Stimulated activated CD4-positive, alpha-beta T cell treated with anti-CD3 and anti-CD28 coated beads, Interleukin-15, amount 100 ng/mL, for 24 hours (primary cell): ENCODE results near the gene BRSK1.
A peak's percentile ranks its signal among the peaks of the same experiment; 100 is the strongest.

Source experiments
- DNase-seq: peaks from one replicate; pipeline ENCODE4 v3.0.0-alpha.2; 2020

Gene BRSK1

DNA sequence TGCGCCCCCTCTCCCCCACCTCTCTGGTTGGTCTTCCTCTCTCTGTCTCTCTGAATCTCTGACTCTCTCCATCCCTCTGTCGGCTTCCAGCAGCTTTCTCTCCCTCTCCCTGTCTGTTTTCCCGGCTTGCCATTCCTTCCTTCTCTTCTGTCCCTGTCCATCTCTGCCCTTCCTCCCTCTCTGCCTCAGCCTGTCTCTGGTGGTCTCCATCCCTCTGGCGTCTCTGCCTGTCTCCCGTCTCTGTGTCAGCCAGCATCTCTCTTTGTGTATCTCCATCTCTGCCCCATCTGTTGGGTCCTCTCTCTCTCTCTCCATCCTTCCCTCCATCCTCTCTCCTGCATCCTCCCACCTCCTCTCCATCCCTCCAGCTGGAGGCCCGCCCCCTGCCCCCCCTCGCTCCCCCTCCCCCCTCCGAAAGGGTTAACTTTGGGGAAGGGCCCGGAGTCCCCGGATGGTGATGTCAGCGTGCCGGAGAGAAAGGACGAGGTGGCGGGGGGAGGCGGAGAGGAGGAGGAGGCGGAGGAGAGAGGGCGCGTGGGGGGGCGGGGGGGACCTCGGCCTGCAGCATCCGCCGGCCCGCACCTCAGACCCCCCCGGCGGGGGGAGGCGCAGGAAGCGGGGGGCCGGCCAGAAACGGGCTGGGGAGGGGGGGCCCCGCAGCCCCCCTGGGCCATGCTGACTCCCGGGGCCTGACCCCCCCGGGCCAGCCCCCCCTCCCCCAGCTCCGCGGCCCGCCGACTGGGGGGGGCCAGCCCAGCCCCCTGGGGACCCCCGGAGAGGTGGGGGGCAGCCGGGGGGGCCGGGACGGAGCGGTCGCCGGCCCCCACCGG lies at the start of gene BRSK1:
TSS of gene BRSK1 (plus strand) at position 450 of the 830 bp plus-strand sequence. CDS start 446 bp downstream, outside the sequence.
- peak; percentile 58 for DNase-seq

- DNase-seq, result no peak
Observed at GRCh38 chr19:55238030-55238429, 45.8 kb upstream of the BRSK1 start.

DNA sequence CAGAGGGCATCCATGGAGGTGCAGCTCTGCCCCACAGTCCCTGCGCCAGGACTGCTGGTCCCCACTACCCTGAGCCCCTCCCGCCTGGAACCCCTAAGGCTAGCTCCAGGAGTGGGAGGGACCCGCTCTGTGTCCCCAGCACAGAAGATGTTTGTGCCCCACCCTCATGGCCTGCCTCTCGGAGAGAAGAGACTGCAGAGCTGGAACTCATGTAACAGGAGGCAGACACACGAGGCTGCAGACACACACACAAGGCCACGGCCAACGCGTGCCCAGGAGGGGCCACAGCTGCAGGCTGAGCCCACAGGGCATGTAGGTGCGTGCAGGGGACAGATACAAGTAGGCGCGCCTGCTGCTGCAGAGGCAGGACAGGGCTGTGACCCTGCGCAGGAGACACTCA lies 44.8 kb upstream of the BRSK1 start:
- DNase-seq, result no peak

GRCh38 chr19:55240713-55241020 lies 43.1 kb upstream of the BRSK1 start:
- no peak for DNase-seq

DNA sequence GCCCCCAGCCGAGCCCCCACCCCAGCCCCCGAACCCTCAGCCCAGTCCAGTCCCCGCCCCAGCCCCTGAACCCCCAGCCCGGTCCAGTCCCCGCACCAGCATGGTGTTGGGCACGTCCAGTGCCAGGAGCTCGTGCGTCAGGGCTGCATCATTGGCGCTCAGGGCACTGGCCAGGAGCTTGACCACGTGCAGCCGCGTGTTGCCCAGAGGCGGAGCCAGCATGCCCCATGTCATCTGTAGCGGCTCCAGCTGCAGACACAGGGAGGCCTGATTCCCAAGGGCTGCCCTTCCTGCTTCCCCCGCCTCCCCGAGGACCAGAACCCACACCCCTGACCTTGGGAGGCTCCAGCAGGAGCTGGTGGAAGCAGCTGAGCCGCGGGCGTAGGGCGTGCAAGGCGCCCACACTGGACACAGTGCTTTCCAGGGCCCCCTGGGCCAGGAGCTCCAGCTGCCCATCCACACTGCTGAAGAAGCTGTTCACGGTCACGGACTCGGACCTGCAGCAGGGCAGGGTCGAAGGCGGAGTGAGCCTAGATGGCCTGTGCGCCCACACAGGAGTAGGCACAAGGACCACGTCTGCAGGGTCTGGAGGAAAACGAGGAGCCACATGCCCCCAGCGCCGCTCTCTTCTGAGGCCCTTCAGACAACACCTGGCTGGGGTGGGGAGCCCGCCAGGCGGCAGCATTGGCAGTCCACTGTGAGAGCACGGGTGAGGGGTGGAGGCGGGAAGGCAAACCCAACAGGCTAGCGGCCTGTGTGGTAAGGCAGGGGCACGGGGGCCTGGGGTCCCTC lies 42.5 kb upstream of the BRSK1 start:
- DNase-seq, result no peak

- no peak for DNase-seq
Observed at GRCh38 chr19:55241935-55242464, 41.8 kb upstream of the BRSK1 start.

DNA sequence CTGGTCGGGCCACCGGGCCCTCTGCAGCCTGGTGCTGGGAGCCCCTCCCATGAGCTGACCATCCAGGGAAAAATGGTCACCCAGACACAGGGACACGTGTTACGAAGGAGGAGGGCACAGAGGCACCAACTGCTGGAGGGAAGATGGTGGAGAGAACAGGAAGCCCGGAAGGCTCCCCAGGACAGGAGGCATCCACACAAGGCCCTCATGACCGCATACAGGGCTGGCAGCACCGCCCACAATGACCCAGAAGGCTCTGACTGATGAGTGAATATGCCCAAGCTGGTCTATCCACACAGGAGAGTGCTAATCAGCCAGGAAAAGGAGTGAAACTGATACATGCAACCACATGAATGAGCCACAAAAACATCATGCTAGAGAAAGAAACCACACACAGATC lies 41.3 kb upstream of the BRSK1 start:
- no peak for DNase-seq

DNA sequence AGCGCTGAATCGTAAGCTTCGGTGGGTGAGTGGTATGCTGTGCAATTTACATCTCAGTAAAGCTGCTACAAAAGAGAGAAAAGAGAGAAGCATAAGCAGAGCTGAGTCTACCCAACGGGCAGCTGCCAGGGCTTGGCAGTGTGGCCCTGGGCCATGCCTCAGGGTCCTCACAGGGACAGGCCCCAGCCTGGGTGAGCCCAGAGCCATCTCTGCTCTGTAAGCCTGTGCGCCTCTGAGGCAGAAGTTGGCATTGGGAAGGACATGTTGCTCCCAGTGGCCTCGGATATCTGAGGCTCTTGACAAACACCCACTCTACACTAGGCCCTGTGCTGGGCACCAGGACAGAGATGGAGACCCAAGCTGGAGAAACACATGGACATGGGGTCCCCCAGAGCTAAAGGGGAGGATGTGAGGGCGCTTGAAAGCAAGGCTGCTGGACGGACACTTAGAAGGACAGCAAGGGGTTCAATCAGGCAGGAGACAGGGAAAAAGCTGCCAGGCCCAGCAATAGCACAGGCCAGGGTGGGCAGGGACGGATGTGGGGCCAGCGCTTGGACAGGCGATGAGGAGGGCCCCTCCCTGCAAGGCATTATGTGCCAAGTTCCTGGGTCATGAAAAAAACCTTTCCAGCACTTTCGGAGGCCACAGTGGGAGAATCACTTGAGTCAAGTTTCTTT lies 39.7 kb upstream of the BRSK1 start:
- no peak for DNase-seq

GRCh38 chr19:55245236-55245904 lies 38.4 kb upstream of the BRSK1 start:
- no peak for DNase-seq

DNA sequence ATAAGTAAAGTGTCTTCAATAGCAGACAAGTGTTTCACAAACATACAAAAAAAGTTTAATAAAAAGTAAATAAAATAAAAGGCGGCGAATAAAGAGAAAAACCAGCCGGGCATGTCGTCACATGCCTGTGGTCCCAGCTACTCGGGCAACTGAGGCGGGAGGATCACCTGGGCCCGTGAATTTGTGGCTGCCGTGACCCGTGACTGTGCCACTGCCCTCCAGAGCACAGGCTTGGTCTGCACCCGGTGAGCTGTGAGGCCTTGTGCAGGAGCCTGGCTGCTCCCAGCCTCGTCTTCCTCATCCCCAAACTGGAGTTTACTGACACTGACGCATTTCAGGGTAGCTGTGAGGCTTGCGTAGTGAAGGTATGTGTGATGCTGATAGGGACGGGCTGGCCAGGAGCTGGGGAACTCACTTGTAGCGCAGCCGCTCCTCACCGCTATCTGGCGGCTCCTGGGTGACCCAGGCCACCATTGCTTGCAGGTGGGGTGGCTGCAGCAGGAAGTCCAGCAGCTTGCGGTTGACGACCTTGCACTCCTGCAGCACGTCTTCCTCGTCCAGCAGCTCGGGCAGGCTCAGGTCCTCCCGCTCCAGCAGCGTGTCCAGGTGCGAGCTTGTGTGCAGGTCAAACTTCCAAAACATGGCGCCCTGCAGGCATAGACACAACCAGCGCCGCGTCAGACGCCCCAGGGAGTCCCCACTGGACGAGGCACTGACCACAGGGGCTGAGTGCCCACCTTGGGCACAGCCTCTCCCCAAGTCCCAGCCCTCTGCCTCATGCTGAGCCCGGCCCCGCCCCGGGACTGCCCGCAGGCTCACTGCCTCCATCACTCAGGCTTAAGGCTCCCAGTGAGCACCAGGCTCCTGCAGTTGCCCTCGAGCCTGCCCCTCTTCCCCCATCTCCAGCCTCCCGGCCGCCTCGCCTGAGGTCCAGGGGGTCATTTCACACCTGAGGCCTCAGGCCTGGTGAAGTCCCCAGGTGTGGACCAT lies 37.0 kb upstream of the BRSK1 start:
- no peak for DNase-seq

DNA sequence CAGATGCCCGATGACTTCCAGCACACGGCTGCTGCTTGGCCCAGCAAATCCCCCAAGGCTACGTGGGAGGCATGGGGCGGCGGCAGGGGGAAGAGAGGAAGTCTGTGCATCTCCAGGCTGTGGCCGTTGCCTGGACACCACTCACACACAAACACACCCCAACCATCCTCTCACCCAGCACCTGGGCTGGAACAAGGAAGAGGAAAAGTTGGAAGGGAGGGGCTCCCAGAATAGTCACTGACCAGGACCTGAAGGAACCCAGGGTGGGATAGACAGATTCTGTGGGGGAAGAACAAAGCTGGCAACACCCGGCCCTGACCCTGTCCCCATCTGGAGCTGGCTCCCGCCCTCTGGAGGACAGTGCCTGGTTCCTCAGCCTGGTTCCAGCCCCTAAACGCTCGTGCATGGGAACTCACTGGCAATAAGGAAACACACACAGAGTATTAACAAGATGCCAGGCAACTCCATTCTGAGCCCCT lies 36.1 kb upstream of the BRSK1 start:
- no peak for DNase-seq

GRCh38 chr19:55248166-55248675 lies 35.6 kb upstream of the BRSK1 start:
- no peak for DNase-seq

GRCh38 chr19:55248704-55249103 lies 35.1 kb upstream of the BRSK1 start:
- no peak for DNase-seq

DNA sequence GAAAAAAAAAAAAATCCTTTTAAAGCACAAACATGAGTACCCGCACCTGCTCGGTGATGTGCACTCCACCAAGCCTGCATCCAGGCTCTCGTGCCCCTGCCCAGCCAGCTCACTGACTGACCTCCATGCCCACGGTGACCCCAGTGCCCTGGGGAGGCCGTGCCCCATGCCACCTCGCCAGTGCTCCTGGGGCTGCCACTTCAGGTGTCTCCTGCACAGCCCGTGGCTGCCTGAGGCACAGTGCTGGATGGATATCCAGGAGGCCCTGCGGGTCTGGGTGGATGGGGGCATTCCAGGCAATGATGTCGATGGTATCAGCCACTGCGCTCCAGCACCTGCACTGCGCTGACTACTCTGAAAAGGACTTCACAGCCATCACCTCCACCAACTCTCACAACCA lies 34.0 kb upstream of the BRSK1 start:
- no peak for DNase-seq

GRCh38 chr19:55250262-55251036 lies 33.3 kb upstream of the BRSK1 start:
- no peak for DNase-seq

DNA sequence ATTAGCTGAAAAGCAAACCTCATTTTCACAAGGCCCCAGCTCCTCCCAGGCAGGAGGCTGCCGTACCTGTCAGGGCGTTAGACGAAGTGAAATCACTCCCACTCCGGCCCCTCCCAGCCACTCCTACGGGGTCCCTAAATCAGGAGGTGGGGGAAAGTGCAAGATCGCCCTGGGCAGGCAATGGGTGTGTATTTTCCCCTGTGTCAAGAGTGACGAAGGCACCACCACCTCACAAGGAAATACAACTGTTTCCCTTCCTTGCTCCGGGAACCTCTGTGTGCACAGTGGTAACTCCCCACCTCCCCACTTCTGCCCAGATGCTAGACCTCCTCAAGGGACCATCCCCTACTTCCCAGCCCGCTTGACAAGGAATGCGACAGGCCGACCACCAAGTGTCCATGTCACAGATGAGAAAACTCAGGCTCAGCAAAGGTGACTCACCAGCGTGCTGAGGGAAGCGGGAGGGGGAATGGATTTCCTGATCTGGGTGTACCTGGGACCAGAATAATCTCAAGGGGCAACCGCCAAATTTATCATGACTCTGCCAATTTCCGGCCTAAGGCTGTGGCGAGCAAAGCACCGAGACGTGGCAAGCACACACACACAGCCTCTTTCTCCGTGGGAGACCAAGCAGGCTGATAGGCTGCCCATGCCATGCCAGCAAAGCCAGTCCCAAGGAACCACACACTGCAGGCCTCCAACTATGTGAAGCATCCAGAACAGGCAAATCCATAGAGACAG lies 32.3 kb upstream of the BRSK1 start:
- peak; percentile 65 for DNase-seq

- DNase-seq, result no peak
Observed at GRCh38 chr19:55252760-55253663, 30.8 kb upstream of the BRSK1 start.

GRCh38 chr19:55253842-55254624 lies 29.8 kb upstream of the BRSK1 start:
- peak; percentile 67 for DNase-seq
